NB4 (cell line): ENCODE data around the gene KLHL9.

Experiments
- POLR2A ChIP-seq: IDR thresholded peaks from 2 replicates; pipeline ENCODE4 v1.6.1; 2011; ENCODE audit warnings: mild to moderate bottlenecking; ENCODE audit not compliant: insufficient read length; ENCODE audit errors: extremely low read depth
- TF ChIP-seq, protein P1 (sequence below): IDR thresholded peaks from one replicate; pipeline ENCODE4 v1.5.1; 2012; ENCODE audit warnings: low read depth, low read length

DNA sequence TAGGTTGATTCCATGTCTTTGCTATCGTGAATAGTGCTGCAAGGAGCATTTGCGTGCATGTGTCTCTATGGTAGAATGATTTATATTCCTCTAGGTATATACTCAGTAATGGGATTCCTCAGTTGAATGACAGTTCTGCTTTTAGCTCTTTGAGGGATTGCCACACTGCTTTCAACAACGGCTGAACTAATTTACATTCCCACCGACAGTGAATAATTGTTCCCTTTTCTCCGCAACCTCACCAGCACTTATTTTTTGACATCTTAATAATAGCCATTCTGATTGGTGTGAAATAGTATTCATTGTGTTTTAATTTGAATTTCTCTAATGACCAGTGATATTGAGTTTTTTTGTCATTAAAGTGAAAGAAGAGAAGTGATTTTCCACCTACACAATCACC, 48.5 kb downstream of the KLHL9 start:
- TF ChIP-seq, protein P1, sequence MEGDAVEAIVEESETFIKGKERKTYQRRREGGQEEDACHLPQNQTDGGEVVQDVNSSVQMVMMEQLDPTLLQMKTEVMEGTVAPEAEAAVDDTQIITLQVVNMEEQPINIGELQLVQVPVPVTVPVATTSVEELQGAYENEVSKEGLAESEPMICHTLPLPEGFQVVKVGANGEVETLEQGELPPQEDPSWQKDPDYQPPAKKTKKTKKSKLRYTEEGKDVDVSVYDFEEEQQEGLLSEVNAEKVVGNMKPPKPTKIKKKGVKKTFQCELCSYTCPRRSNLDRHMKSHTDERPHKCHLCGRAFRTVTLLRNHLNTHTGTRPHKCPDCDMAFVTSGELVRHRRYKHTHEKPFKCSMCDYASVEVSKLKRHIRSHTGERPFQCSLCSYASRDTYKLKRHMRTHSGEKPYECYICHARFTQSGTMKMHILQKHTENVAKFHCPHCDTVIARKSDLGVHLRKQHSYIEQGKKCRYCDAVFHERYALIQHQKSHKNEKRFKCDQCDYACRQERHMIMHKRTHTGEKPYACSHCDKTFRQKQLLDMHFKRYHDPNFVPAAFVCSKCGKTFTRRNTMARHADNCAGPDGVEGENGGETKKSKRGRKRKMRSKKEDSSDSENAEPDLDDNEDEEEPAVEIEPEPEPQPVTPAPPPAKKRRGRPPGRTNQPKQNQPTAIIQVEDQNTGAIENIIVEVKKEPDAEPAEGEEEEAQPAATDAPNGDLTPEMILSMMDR = no peak
- no peak for TF ChIP-seq POLR2A
